Measurements from ENCODE around the gene PCDH15. TPM values are rescaled to one million over a fixed set of nuclear protein-coding genes. Genes with fewer than 3 reads are reported as not detected.

The PCDH15 gene
- total RNA-seq, 1 experiment from 2014 or later = 0.77 TPM

DNA sequence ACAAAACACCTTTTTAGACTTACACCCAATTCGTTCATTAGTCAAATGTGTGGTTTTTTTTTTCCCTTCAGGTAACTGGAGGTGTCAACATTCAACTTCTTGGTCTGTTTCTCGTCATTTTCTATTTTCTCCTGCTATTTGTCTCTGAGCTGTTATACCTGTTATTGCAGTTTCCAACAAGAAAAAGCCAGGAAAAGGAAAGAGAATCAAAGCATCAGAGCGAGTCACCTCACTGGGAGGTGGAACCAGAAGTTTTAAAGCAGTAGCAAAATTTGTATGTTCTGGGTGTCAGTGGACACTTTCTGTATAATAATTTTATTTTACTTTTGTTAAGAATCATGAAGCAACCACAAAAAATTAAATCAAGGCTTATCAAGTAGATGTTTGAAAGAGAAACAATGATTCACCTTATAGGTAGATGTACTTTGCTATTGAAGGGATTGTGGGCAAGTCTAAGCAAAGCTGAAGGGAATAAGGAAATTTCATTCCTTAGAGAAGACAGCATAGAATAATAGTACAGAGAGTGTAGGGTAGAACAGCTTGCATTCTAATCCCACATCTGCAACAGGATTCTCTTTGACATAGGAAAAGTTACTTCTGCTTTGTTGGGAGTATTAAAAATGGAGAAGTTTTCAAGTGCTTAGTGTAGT lies 675.8 kb downstream of the PCDH15 start:
- Histone ChIP-seq H3K27me3 (no peaks in the 10 kb centered on the region), H3K4me1 (no peaks in the 10 kb centered on the region), H3K36me3 (no peaks in the 10 kb centered on the region), H3K4me3 (no peak overlapping the region), H3K27ac (no peak overlapping the region), H3K9me3 (replicated peaks) (no peaks in the 10 kb centered on the region)
- no peak for DNase-seq

DNA sequence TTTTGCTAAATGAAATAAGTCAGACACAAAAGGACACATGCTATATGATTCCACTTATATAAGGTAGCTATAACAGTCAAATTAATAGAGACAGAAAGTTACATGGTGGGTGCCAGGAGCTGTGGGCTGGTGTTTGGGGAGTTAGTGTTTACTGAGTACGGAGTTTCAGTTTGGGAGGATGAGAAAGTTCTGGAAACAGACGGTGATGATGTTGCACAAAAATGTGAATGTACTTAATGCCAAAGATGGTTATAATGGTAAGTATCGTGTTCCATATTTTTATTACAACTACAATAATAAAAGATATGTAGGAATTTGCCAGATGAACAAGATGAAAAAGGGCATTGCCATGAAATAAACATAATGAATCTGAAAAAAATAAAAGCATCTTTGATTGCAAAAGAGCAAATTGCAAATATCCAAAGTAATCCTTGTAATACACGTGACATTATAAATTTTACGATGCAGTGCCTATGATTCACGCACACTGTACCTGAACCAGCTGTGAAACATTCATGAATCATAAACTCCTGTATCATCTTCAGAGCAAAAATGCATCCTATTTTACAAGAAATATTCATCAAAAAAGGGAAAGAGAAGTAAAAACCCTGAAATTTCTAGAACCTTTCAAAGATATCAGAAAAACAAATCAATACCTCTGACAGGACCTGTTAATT lies 676.7 kb downstream of the PCDH15 start:
- no peaks in the 10 kb centered on the region for H3K9me3 ChIP-seq (replicated peaks)
- no peak overlapping the region for H3K27ac ChIP-seq
- H3K4me3 ChIP-seq = no peak overlapping the region
- no peak for DNase-seq
- no peaks in the 10 kb centered on the region for H3K4me1 ChIP-seq
- no peaks in the 10 kb centered on the region for H3K27me3 ChIP-seq
- no peaks in the 10 kb centered on the region for H3K36me3 ChIP-seq

DNA sequence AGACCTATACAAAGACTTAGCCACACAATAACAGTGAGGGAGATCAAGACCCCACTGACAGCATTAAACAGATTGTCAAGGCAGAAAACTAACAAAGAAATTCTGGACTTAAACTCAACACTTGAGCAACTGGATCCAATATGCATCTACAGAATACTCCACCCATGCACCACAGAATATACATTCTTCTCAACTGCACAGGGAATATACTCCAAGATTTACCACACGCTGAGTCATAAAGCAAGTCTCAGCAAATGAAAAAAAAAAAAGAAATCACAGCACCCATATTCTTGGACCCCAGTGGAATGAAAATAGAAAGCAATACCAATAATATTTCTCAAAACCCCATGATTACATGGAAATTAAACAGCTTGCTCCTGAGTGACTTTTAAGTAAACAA lies 680.2 kb downstream of the PCDH15 start:
- H3K4me1 ChIP-seq = no peaks in the 10 kb centered on the region
- H3K36me3 ChIP-seq = no peaks in the 10 kb centered on the region
- H3K27me3 ChIP-seq = no peaks in the 10 kb centered on the region
- H3K4me3 ChIP-seq = no peak overlapping the region
- no peak for DNase-seq
- H3K9me3 ChIP-seq (replicated peaks) = no peaks in the 10 kb centered on the region
- no peak overlapping the region for H3K27ac ChIP-seq

DNA sequence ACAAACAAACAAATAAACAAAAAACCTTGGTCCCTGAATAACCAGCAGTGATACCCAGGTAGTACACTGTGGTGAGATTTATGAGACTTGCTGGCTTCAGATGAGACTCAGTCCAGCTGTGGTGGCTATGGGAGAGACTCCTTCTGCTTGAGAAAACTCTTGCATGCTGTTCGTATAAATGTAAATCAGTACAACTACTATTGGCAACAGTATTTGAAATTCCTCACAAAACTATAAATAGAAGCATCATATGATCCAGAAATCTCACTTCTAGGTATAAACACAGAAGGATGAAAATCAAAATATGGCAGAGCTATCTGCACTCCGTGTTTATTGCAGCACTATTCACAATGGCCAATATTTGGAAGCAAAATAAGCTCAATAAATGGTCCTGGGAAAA lies 692.1 kb downstream of the PCDH15 start:
- DNase-seq = no peak
- Histone ChIP-seq H3K4me1 (no peaks in the 10 kb centered on the region), H3K9me3 (replicated peaks) (no peaks in the 10 kb centered on the region), H3K36me3 (no peaks in the 10 kb centered on the region), H3K27me3 (no peaks in the 10 kb centered on the region), H3K27ac (no peak overlapping the region), H3K4me3 (no peak overlapping the region)

DNA sequence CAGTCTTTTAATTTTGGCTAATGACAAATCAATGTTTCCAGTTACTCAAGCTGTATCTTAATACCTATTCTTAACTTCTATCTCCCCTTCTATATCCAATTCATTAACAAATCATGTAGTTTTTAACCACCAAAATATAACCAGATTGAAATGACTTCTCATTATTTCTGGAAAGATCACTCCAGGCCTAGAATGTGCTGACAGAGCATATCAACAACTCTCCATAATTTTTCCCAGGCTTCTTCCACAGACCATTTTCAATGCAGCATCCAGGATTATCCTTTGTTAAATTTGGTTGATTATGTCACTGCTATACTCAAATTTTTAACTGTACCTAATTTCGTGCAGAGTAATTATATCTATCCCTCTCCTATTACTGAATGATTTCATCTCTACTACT lies 704.1 kb downstream of the PCDH15 start:
- no peak for DNase-seq
- no peak overlapping the region for H3K4me3 ChIP-seq
- H3K9me3 ChIP-seq (replicated peaks) = no peaks in the 10 kb centered on the region
- no peaks in the 10 kb centered on the region for H3K36me3 ChIP-seq
- no peaks in the 10 kb centered on the region for H3K4me1 ChIP-seq
- no peaks in the 10 kb centered on the region for H3K27me3 ChIP-seq
- H3K27ac ChIP-seq = no peak overlapping the region

DNA sequence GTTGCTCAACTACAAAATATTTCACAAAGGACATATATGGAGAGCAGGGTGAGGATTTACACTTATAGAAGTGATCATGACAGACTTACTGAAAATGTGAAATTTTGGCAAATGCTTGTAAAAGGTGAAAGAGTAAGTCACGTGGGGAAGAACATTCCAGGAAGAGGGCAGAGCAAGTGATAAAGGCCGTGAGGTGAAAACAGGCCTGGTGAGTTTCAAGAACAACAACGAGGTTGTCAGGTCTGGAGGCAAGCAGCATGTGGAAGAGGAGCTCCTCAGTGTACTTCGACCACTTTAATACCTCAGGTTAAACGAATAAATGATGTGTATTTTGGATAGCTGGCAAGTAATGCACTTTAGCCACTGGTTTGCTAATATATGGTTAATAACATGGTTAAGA lies 706.7 kb downstream of the PCDH15 start:
- Histone ChIP-seq H3K4me3 (no peak overlapping the region), H3K4me1 (no peaks in the 10 kb centered on the region), H3K27ac (no peak overlapping the region), H3K36me3 (no peaks in the 10 kb centered on the region), H3K27me3 (no peaks in the 10 kb centered on the region), H3K9me3 (replicated peaks) (no peaks in the 10 kb centered on the region)
- no peak for DNase-seq

DNA sequence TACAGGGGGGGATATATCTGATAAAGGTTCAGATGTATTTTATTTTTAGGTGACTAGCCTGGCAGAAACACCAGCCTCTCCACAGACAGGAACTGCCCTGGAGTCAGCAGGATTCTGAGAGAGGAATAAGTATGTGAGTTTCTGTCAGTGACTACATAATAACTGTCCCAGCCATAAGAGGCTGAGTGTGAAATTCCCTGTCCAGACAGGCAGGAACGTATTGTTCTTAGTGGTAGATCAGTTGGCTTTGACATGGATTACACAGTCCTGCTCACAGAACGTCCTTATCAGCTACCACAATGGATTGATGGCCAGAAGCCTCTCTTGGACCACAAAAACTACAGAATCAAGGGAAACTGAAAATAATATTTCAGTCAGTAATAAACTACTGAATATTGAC lies 709.8 kb downstream of the PCDH15 start:
- no peak for DNase-seq
- no peaks in the 10 kb centered on the region for H3K9me3 ChIP-seq (replicated peaks)

DNA sequence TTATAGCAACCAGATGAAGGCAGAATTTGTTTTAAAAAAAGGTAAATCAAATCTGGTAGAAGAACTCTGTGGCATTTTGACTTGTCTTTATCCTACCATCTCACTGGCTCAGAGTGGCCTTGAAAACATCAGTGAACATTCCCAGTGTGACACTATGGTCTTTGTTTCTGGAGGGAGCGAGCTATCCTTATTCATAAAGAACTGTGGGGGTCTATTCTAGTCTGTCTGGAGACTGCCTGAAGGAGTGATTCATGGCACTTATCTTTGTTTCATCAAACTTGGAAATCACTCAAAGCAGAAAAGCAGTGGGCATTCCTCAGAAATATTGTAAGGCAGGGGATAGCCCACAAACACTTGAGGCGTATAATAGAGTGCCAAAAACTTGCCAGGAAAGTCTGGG lies 719.1 kb downstream of the PCDH15 start:
- DNase-seq = no peak
- H3K9me3 ChIP-seq (replicated peaks) = no peaks in the 10 kb centered on the region
- H3K36me3 ChIP-seq = no peaks in the 10 kb centered on the region

More for the DNA sequence above, 709.8 kb downstream of the PCDH15 start:
- Histone ChIP-seq H3K27ac (no peak overlapping the region), H3K4me1 (no peaks in the 10 kb centered on the region), H3K36me3 (no peaks in the 10 kb centered on the region), H3K4me3 (no peak overlapping the region), H3K27me3 (no peaks in the 10 kb centered on the region)

DNA sequence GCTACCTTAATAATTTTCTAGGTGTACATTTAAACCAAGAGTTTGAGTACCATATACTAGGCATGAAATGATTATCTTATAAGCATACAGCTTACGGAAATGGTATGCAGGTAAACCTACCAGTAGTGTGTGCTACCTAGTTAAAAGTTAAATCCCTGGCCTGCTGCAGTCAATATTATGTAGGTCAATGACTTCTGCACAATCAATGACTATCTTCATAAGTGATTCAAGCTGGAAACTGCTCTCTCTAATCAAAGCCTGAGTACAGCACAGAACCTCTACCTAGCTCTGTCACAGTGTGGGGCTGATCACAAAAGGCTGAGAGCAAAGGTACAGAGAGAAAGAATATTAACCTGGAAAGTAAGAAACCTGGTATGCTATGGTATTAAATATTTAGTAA lies 733.7 kb downstream of the PCDH15 start:
- no peak for DNase-seq
- H3K9me3 ChIP-seq (replicated peaks) = no peaks in the 10 kb centered on the region
- no peak overlapping the region for H3K27ac ChIP-seq
- H3K36me3 ChIP-seq = no peaks in the 10 kb centered on the region
- no peaks in the 10 kb centered on the region for H3K4me1 ChIP-seq
- H3K4me3 ChIP-seq = no peak overlapping the region
- H3K27me3 ChIP-seq = no peaks in the 10 kb centered on the region

More for the DNA sequence above, 719.1 kb downstream of the PCDH15 start:
- no peaks in the 10 kb centered on the region for H3K4me1 ChIP-seq
- H3K4me3 ChIP-seq = no peak overlapping the region
- no peaks in the 10 kb centered on the region for H3K27me3 ChIP-seq
- no peak overlapping the region for H3K27ac ChIP-seq

DNA sequence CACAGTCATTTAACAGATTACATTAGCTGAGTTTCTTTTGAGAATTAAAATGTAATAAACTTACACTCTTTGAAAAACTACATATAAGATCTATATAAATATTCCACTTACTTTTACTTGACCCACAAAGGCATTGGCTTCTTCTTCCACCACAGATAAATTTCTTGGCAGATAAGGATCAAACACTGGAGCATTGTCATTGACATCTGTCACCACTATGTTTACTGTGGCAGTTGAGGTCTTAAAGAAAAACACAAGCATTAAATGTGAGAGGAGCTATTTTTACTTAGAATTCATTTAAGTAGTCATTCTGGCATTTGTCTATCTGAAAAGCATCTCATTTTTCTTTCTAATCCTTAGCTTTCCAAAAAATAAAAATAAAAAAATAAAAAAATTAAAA lies 734.4 kb downstream of the PCDH15 start:
- no peak overlapping the region for H3K27ac ChIP-seq
- no peak for DNase-seq

DNA sequence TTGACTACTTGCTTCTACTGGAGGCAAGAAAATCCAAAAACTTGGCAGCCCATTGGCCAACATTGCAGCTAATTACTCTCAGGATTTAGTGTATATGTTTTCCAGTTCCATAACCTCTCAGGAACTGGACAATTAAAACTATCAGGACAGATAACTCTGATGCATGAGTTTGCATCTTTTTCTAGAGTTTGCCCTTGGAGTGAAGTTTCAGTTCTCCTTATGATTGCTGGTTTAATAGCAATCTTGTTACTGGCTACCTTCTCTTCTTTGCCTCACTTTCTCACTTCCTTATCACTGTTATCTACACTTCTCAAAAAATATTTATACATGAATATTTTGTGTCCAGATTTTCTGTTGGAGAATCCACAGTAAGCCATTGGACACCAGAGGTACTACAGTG lies 735.9 kb downstream of the PCDH15 start:
- Histone ChIP-seq H3K27ac (no peak overlapping the region), H3K4me3 (no peak overlapping the region), H3K9me3 (replicated peaks) (no peaks in the 10 kb centered on the region), H3K36me3 (no peaks in the 10 kb centered on the region), H3K27me3 (no peaks in the 10 kb centered on the region), H3K4me1 (no peaks in the 10 kb centered on the region)
- DNase-seq = no peak

More for the DNA sequence above, 734.4 kb downstream of the PCDH15 start:
- Histone ChIP-seq H3K4me3 (no peak overlapping the region), H3K27me3 (no peaks in the 10 kb centered on the region), H3K9me3 (replicated peaks) (no peaks in the 10 kb centered on the region), H3K4me1 (no peaks in the 10 kb centered on the region), H3K36me3 (no peaks in the 10 kb centered on the region)

DNA sequence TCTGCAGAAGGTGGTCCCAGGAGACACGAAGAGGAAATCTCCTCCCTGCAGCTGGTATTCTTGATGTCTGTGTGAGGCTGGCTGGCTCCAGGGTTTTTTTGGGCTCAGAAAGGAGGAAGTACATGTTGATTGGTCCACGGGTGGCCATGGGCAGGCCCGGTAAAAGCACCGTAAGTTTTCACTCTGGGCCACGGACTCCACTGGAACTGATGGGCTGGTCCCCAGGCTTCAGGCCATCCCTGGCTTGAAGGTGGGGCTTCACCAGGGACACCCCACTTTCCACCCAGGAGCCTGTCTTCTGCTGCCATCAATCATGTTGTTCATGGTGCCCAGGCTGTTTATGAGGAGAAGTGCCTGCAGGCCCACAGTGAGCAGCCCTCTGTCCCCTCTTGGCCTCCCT lies 736.8 kb downstream of the PCDH15 start:
- no peaks in the 10 kb centered on the region for H3K9me3 ChIP-seq (replicated peaks)
- H3K4me1 ChIP-seq = no peaks in the 10 kb centered on the region
- no peaks in the 10 kb centered on the region for H3K36me3 ChIP-seq
- H3K27ac ChIP-seq = no peak overlapping the region
- peak overlapping the region; percentile 14; the same call in 1 of the 2 replicates for H3K4me3 ChIP-seq
- no peaks in the 10 kb centered on the region for H3K27me3 ChIP-seq
- DNase-seq = peak in 1 of 2 experiments; percentile 5

DNA sequence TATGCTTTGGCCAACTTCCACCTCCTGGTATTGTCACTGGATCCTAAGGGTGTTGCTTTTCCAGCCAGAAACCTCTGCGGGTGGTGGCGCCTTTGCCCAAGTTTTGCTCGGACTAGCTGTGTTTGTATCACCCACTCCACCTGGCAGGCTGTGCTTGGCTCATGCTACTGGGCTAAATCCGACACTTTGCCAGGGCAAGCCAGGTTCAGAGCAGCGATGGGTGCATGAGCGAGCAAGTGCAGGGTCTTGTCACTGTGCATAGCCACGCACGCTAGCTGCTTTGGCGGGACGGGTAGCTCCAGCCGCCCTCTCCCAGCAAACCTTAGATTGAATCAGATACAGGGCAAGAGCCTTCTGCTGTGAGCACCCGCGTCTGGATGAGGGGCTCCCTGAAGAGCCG lies 737.5 kb downstream of the PCDH15 start:
- no peaks in the 10 kb centered on the region for H3K27me3 ChIP-seq
- H3K36me3 ChIP-seq = no peaks in the 10 kb centered on the region
- no peaks in the 10 kb centered on the region for H3K9me3 ChIP-seq (replicated peaks)
- peak in 1 of 2 experiments; percentile 5 for DNase-seq
- no peaks in the 10 kb centered on the region for H3K4me1 ChIP-seq
- H3K4me3 ChIP-seq = no peak overlapping the region
- H3K27ac ChIP-seq = no peak overlapping the region

DNA sequence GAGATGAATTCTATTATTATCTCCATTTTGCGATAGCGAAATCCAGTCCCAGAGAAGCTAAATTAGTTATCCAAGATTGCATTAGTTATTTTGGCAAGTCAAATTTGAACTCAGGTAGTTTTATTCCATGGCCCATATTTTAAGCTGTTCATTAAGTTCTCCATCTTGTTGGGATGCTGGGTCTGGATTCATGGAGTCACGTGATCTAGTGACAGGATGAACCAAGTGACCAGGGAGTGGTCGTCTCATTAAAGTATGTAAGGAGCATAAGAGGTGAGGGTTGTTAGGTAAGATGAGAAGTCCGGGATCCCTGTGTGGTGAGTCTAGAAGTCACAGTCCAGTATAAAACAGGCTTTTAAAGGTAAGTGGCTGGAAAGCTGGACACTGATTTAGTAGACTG lies 740.5 kb downstream of the PCDH15 start:
- H3K4me3 ChIP-seq = no peak overlapping the region

DNA sequence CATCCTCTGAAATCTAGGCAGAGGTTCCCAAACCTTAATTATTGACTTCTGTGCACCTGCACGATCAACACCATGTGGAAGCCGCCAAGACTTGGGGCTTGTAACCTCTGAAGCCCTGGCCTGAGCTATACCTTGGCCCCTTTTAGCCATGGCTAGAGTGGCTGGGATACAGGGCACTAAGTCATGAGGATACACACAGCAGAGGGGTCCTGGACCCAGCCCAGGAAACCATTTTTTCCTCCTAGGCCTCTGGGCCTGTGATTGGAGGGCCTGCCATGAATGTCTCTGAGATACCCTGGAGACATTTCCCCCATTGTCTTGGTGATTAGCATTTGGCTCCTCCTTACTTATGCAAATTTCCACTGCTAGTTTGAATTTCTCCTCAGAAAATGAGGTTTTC lies 743.7 kb downstream of the PCDH15 start:
- no peak overlapping the region for H3K27ac ChIP-seq
- H3K27me3 ChIP-seq = no peaks in the 10 kb centered on the region
- DNase-seq = no peak
- no peaks in the 10 kb centered on the region for H3K4me1 ChIP-seq
- no peaks in the 10 kb centered on the region for H3K36me3 ChIP-seq
- H3K4me3 ChIP-seq = no peak overlapping the region
- no peaks in the 10 kb centered on the region for H3K9me3 ChIP-seq (replicated peaks)

More for the DNA sequence above, 740.5 kb downstream of the PCDH15 start:
- no peaks in the 10 kb centered on the region for H3K36me3 ChIP-seq
- no peaks in the 10 kb centered on the region for H3K9me3 ChIP-seq (replicated peaks)
- H3K4me1 ChIP-seq = no peaks in the 10 kb centered on the region
- no peaks in the 10 kb centered on the region for H3K27me3 ChIP-seq
- no peak for DNase-seq
- no peak overlapping the region for H3K27ac ChIP-seq

DNA sequence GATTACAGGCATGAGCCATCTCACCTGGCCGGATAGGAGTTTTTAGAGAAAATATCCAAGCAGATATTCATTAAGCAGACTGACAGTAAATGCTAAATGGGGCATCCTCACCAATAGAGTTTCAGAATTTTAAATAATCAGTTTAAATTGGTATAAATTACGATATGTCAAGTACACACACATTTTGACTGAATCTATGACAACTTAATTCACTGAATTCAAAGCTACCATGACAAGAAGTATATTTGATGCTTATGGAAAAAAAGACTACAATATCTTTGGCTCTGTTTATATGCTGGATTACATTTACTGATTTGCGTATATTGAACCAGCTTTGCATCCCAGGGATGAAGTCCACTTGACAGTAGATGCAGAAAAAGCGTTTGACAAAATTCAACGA lies 774.7 kb downstream of the PCDH15 start:
- H3K27ac ChIP-seq = no peak overlapping the region
- no peaks in the 10 kb centered on the region for H3K27me3 ChIP-seq
- no peaks in the 10 kb centered on the region for H3K4me1 ChIP-seq
- DNase-seq = no peak
- H3K4me3 ChIP-seq = no peak overlapping the region
- H3K36me3 ChIP-seq = no peaks in the 10 kb centered on the region
- H3K9me3 ChIP-seq (replicated peaks) = no peaks in the 10 kb centered on the region

Data from SJCRH30 (cell line).